K562 (cell line): Measurements from ENCODE around the gene PIKFYVE. TPM values are rescaled to one million over a fixed set of nuclear protein-coding genes. Genes with fewer than 3 reads are reported as not detected.

Source experiments
- ATAC-seq: fragments of 200-7000 bp; cut with Tn5 transposase; 3 replicates; pipeline ENCODE4 v1.9.1; 2020; ENCODE audit warnings: moderate library complexity
- BruUV-seq: library from RNA; stranded (reverse); fragments of 400-500 nt; replicated peaks from 2 replicates; lab custom pipeline; 2021; lab: Mats Ljungman, UMichigan
- CTCF ChIA-PET: fragments of 300-600 bp; formaldehyde crosslinking; extraction: SDS; loops from one replicate; lab custom pipeline; 2021; ENCODE audit warnings: low intra/inter-chr PET ratio; lab: Yijun Ruan, JAX
- POLR2A ChIA-PET: fragments of 300-600, 350-650 bp; sonication (Branson Sonifier 250); formaldehyde crosslinking; extraction: SDS; loops from one replicate; lab custom pipeline; 2021; ENCODE audit warnings: antibody characterized with exemption, inconsistent platforms; lab: Yijun Ruan, JAX
- DNase-seq, 4 experiments: peaks; one replicate each; pipeline versions ENCODE4 v3.0.0 to v3.0.0-alpha.2; 2011 to 2018; ENCODE audit warnings: low spot score in 3 of 4, mixed read lengths in 3 of 4; ENCODE audit errors: extremely low read depth in 1 of 4
- FAIRE-seq: peaks from 2 replicates; lab custom pipeline; 2011; peaks lifted over from hg19 to GRCh38; lab: Jason Lieb, UNC
- H2AFZ ChIP-seq: 2 replicates; pipeline ENCODE4 v1.6.0; 2011; ENCODE audit warnings: low read depth, low read length, control low read depth, inconsistent platforms
- H3K27ac ChIP-seq: fragments of 200-600 bp; 3 replicates; pipeline ENCODE4 v1.8.0; 2011; ENCODE audit warnings: low read depth, mild to moderate bottlenecking, control low read depth, inconsistent platforms, low read length, moderate library complexity, mixed read lengths; ENCODE audit errors: extremely low read depth
- H3K27me3 ChIP-seq, 2 experiments: fragments of 300-600 bp in 1 of 2; 2 replicates in 1 of 2; 3 replicates in 1 of 2; pipeline versions ENCODE4 v1.6.0 to v1.8.0; 2011; ENCODE audit warnings: inconsistent platforms in 2 of 2, low read length in 2 of 2, mild to moderate bottlenecking in 1 of 2, mixed read lengths in 1 of 2, moderate library complexity in 1 of 2; ENCODE audit not compliant: control insufficient read depth in 2 of 2, insufficient read depth in 2 of 2
- H3K36me3 ChIP-seq: fragments of 300-600 bp; 3 replicates; pipeline ENCODE4 v1.8.0; 2011; ENCODE audit warnings: mild to moderate bottlenecking, low read length, inconsistent platforms; ENCODE audit not compliant: control insufficient read depth, insufficient read depth
- H3K4me1 ChIP-seq, 2 experiments: fragments of 200-600 bp in 1 of 2; replicated peaks in 1 of 2; 2 replicates in 1 of 2; 3 replicates in 1 of 2; pipeline versions ENCODE4 v1.5.1 to v1.8.0; 2011; ENCODE audit warnings: inconsistent platforms in 2 of 2, low read length in 2 of 2, mild to moderate bottlenecking in 1 of 2, mixed read lengths in 1 of 2, moderate library complexity in 1 of 2; ENCODE audit not compliant: control insufficient read depth in 2 of 2, insufficient read depth in 2 of 2
- H3K4me2 ChIP-seq: 2 replicates; pipeline ENCODE4 v1.6.1; 2011; ENCODE audit warnings: low read length, control low read depth, inconsistent platforms, mixed read lengths; ENCODE audit not compliant: insufficient read depth
- H3K4me3 ChIP-seq: fragments of 200-600 bp; sonication (generic), shearing (Covaris generic); 2 replicates; pipeline ENCODE4 v1.5.1; 2016; ENCODE audit warnings: control low read depth, inconsistent platforms
- H3K79me2 ChIP-seq: fragments of 200-600 bp; 3 replicates; pipeline ENCODE4 v1.8.0; 2011; ENCODE audit warnings: low read length, inconsistent platforms; ENCODE audit not compliant: control insufficient read depth, insufficient read depth
- H3K9ac ChIP-seq, 2 experiments: 2 replicates each; pipeline versions ENCODE4 v1.6.0 to v1.6.1; 2011; ENCODE audit warnings: low read depth in 2 of 2, low read length in 2 of 2, control low read depth in 1 of 2, inconsistent platforms in 1 of 2, mild to moderate bottlenecking in 1 of 2, mixed read lengths in 1 of 2; ENCODE audit not compliant: insufficient read depth in 1 of 2
- H3K9me1 ChIP-seq: one replicate; pipeline ENCODE4 v1.6.0; 2011; ENCODE audit warnings: inconsistent platforms, mild to moderate bottlenecking, low read length, moderate library complexity; ENCODE audit not compliant: control insufficient read depth, insufficient read depth
- H3K9me3 ChIP-seq: replicated peaks from 2 replicates; pipeline ENCODE4 v1.5.1; 2011; ENCODE audit warnings: low read depth, low read length, inconsistent platforms; ENCODE audit not compliant: control insufficient read depth, insufficient read depth
- H4K20me1 ChIP-seq: replicated peaks from 2 replicates; pipeline ENCODE4 v1.6.1; 2011; ENCODE audit warnings: low read length, inconsistent platforms, mixed read lengths; ENCODE audit not compliant: control insufficient read depth, insufficient read depth
- C11orf30 ChIP-seq: fragments of 450-650 bp; IDR thresholded peaks from 2 replicates; pipeline ENCODE4 v1.6.1; 2016; ENCODE audit warnings: low read depth, mild to moderate bottlenecking
- CBX5 ChIP-seq: IDR thresholded peaks from 2 replicates; pipeline ENCODE4 v1.6.1; 2014; ENCODE audit warnings: low read depth, borderline replicate concordance
- CREBBP ChIP-seq: IDR thresholded peaks from one replicate; pipeline ENCODE4 v1.6.1; 2012; ENCODE audit warnings: low read depth, mild to moderate bottlenecking, control low read depth, inconsistent platforms, low read length
- KHSRP ChIP-seq: fragments of 450-650 bp; IDR thresholded peaks from 2 replicates; pipeline ENCODE4 v1.6.1; 2017
- RREB1 ChIP-seq: fragments of 250-450 bp; sonication (Bioruptor Pico); IDR thresholded peaks from 2 replicates; pipeline ENCODE4 v1.4.0; 2020
- ZNF316 ChIP-seq: fragments of 450-650 bp; IDR thresholded peaks from 2 replicates; pipeline ENCODE4 v1.6.1; 2016
- WGBS: fragments of 100-300 bp; shearing (Covaris generic); methylation state at CpG from one replicate; pipeline ENCODE4 v1.1.6; 2016; ENCODE audit warnings: low coverage, mixed read lengths; ENCODE audit not compliant: insufficient coverage; ENCODE audit errors: missing lambda C conversion rate; 5-methylcytosine and 5-hydroxymethylcytosine counted together
- in situ Hi-C: fragments of 300-500 bp; cut with MboI; formaldehyde crosslinking; loops from 4 replicates; pipeline ENCODE4 v1.15.0; 2018; ENCODE audit warnings: inconsistent platforms, mixed read lengths
- intact Hi-C: fragments of 100-400 bp; cut with micrococcal nuclease; formaldehyde crosslinking; loops from 2 replicates; pipeline ENCODE4 v1.14.2; 2022
- polyA plus RNA-seq, 8 experiments: library from polyadenylated mRNA; depleted of rRNA in 4 of 8; stranded (reverse) in 5 of 8; unstranded in 3 of 8; fragments of >200 nt; fragmentation: Nextera tagmentation in 2 of 8; fragmentation: Illumina TruSeq in 1 of 8; extraction: Ambion mirVana in 2 of 8; extraction: Trizol in 1 of 8; gene quantifications; 2 replicates each; pipeline versions ENCODE4 v1.2.1 to v1.2.3, GENCODE V29; 2011 to 2014; ENCODE audit warnings: inconsistent platforms in 1 of 8, missing spikeins in 1 of 8
- total RNA-seq, 7 experiments: library from RNA; depleted of rRNA in 6 of 7; stranded (reverse); fragments of >200 nt in 6 of 7; fragmentation: Illumina TruSeq in 2 of 7; extraction: Trizol in 2 of 7; gene quantifications; 2 replicates each; pipeline versions ENCODE4 v1.2.1 to v1.2.3, GENCODE V29; 2011 to 2021; ENCODE audit warnings: low replicate concordance in 1 of 7
- TF ChIP-seq, protein P1 (sequence below), 2 experiments: fragments of 450-650 bp; formaldehyde crosslinking in 1 of 2; IDR thresholded peaks; 2 replicates each; pipeline versions ENCODE4 v1.4.0 to v1.6.1; 2014 to 2020; ENCODE audit warnings: mild to moderate bottlenecking in 2 of 2, borderline replicate concordance in 1 of 2, low read depth in 1 of 2

PIKFYVE gene
- total and polyA plus RNA-seq, 9 of the 15 experiments (the other 6 are each of a cell fraction or from before 2014, with no cell fraction given) = 3.6 to 25.6 (median 16.7) TPM

GRCh38 chr2:208245746-208246145 is 20.3 kb upstream of the PIKFYVE start:
- Histone ChIP-seq H4K20me1 (no peaks in the 10 kb centered on the region), H3K27me3 (no peaks in the 10 kb centered on the region), H3K36me3 (peaks cover 87% of the 10 kb centered on the region; the same call in 2 of the 3 replicates), H3K79me2 (no peaks in the 10 kb centered on the region; the same call in 2 of the 3 replicates), H3K4me2 (no peak overlapping the region), H3K9ac (no peak overlapping the region), H3K27ac (no peak overlapping the region), H3K4me3 (no peak overlapping the region), H3K4me1 (no peaks in the 10 kb centered on the region; a peak in 1 of 5 replicates), H2AFZ (no peak overlapping the region), H3K9me3 (no peaks in the 10 kb centered on the region), H3K9me1 (no peaks in the 10 kb centered on the region)
- 100% methylated on average over 3 of the region's 3 CpGs for WGBS
- in situ Hi-C loops = no loop called here
- FAIRE-seq = no peak
- intact Hi-C loops = no loop called here
- ChIA-PET CTCF (interaction anchor here (0.6 kb wide), 1 partner anchor 71 kb away, joined by 3 read pairs; no protein-coding TSS in a partner anchor), POLR2A (interaction anchor here (0.6 to 0.8 kb wide), 2 partner anchors 15 to 20 kb away, joined by 3 read pairs; partner anchors contain the start of gene PIKFYVE)
- no TSS peak for BruUV-seq
- DNase-seq = no peak
- peak; percentile 6; the same call in 2 of the 3 replicates for ATAC-seq
- TF ChIP-seq C11orf30 (peak; percentile 34; the same call in 1 of the 2 replicates), KHSRP (no peak), ZNF316 (peak; percentile 56; the same call in 1 of the 2 replicates), CREBBP (no peak), CBX5 (no peak), RREB1 (CRISPR knock-in tag) (no peak)
- TF ChIP-seq, protein P1, sequence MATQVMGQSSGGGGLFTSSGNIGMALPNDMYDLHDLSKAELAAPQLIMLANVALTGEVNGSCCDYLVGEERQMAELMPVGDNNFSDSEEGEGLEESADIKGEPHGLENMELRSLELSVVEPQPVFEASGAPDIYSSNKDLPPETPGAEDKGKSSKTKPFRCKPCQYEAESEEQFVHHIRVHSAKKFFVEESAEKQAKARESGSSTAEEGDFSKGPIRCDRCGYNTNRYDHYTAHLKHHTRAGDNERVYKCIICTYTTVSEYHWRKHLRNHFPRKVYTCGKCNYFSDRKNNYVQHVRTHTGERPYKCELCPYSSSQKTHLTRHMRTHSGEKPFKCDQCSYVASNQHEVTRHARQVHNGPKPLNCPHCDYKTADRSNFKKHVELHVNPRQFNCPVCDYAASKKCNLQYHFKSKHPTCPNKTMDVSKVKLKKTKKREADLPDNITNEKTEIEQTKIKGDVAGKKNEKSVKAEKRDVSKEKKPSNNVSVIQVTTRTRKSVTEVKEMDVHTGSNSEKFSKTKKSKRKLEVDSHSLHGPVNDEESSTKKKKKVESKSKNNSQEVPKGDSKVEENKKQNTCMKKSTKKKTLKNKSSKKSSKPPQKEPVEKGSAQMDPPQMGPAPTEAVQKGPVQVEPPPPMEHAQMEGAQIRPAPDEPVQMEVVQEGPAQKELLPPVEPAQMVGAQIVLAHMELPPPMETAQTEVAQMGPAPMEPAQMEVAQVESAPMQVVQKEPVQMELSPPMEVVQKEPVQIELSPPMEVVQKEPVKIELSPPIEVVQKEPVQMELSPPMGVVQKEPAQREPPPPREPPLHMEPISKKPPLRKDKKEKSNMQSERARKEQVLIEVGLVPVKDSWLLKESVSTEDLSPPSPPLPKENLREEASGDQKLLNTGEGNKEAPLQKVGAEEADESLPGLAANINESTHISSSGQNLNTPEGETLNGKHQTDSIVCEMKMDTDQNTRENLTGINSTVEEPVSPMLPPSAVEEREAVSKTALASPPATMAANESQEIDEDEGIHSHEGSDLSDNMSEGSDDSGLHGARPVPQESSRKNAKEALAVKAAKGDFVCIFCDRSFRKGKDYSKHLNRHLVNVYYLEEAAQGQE (IDR thresholded peaks at IDR 0.05; ENCODE audit: borderline replicate concordance) = no peak
- TF ChIP-seq, protein P1 (CRISPR knock-in tag; IDR thresholded peaks at IDR 0.05; ENCODE audit: low read depth) = no peak
